GM12878 (cell line): Measurements from ENCODE around the gene RHBDD1. TPM values are rescaled to one million over a fixed set of nuclear protein-coding genes. Genes with fewer than 3 reads are reported as not detected.
A peak's percentile ranks its signal among the peaks of the same experiment; 100 is the strongest.

ENCODE experiments used
- ATAC-seq: fragments of 200-7000 bp; cut with Tn5 transposase; 3 replicates; pipeline ENCODE4 v1.9.1; 2020; ENCODE audit warnings: mild to moderate bottlenecking, moderate library complexity
- BruUV-seq: library from RNA; stranded (reverse); fragments of 400-500 nt; replicated peaks from 2 replicates; lab custom pipeline; 2021; lab: Mats Ljungman, UMichigan
- CTCF ChIA-PET: fragments of 300-600 bp; sonication (Branson Sonifier 250); formaldehyde crosslinking; extraction: SDS; loops from one replicate; lab custom pipeline; 2021; ENCODE audit warnings: inconsistent platforms; lab: Yijun Ruan, JAX
- POLR2A ChIA-PET: fragments of 350-600 bp; formaldehyde crosslinking; extraction: SDS; loops from one replicate; lab custom pipeline; 2021; ENCODE audit warnings: inconsistent platforms; lab: Charles Lee
- RAD21 ChIA-PET: fragments of 300-600 bp; sonication (Branson Sonifier 250); formaldehyde crosslinking; loops from one replicate; lab custom pipeline; 2023; ENCODE audit warnings: antibody characterized with exemption; ENCODE audit not compliant: unreplicated experiment; lab: Charles Lee
- SMC1A ChIA-PET: fragments of 300-600 bp; sonication (Branson Sonifier 250); formaldehyde crosslinking; loops from one replicate; lab custom pipeline; 2023; ENCODE audit not compliant: unreplicated experiment, uncharacterized antibody; lab: Charles Lee
- DNase-seq: peaks from one replicate; pipeline ENCODE4 v3.0.0-alpha.2; 2011; ENCODE audit warnings: low read depth, low spot score
- FAIRE-seq: peaks from 3 replicates; lab custom pipeline; 2011; peaks lifted over from hg19 to GRCh38; lab: Jason Lieb, UNC
- H2AFZ ChIP-seq: 2 replicates; pipeline ENCODE4 v1.6.0; 2011; ENCODE audit warnings: low read depth, low read length, control low read depth; ENCODE audit not compliant: control insufficient read depth
- H3K27ac ChIP-seq: 2 replicates; pipeline ENCODE4 v1.5.1; 2011; ENCODE audit warnings: control low read depth; ENCODE audit not compliant: control insufficient read depth, insufficient read depth
- H3K27me3 ChIP-seq, 2 experiments: replicated peaks in 1 of 2; 2 replicates each; pipeline versions ENCODE4 v1.6.0 to v1.6.1; 2011; ENCODE audit warnings: low read length in 1 of 2; ENCODE audit not compliant: control insufficient read depth in 2 of 2, insufficient read depth in 2 of 2
- H3K36me3 ChIP-seq, 2 experiments: 2 replicates each; pipeline ENCODE4 v1.5.1; 2011; ENCODE audit warnings: low read length in 1 of 2; ENCODE audit not compliant: control insufficient read depth in 2 of 2, insufficient read depth in 2 of 2
- H3K4me1 ChIP-seq: 2 replicates; pipeline ENCODE4 v1.6.1; 2011; ENCODE audit warnings: mild to moderate bottlenecking, low read length, moderate library complexity, mixed read lengths; ENCODE audit not compliant: control insufficient read depth, insufficient read depth
- H3K4me2 ChIP-seq: 2 replicates; pipeline ENCODE4 v1.6.0; 2011; ENCODE audit warnings: control low read depth; ENCODE audit not compliant: control insufficient read depth, insufficient read depth
- H3K4me3 ChIP-seq: fragments of 200-600 bp; sonication (generic); 2 replicates; pipeline ENCODE4 v1.5.1; 2016
- H3K79me2 ChIP-seq: 2 replicates; pipeline ENCODE4 v1.6.0; 2011; ENCODE audit warnings: low read length; ENCODE audit not compliant: control insufficient read depth, insufficient read depth
- H3K9ac ChIP-seq: 2 replicates; pipeline ENCODE4 v1.8.0; 2011; ENCODE audit warnings: low read length, control low read depth, mixed read lengths; ENCODE audit not compliant: control insufficient read depth, insufficient read depth
- H3K9me3 ChIP-seq: replicated peaks from 3 replicates; pipeline ENCODE4 v1.5.1; 2011; ENCODE audit warnings: mild to moderate bottlenecking, low read length; ENCODE audit not compliant: control insufficient read depth, insufficient read depth
- H4K20me1 ChIP-seq: 2 replicates; pipeline ENCODE4 v1.6.0; 2011; ENCODE audit not compliant: control insufficient read depth, insufficient read depth
- CTCF ChIP-seq, 3 experiments: IDR thresholded peaks in 2 of 3; conservative IDR thresholded peaks in 1 of 3; 2 replicates each; pipeline ENCODE4 v1.5.1; 2011; ENCODE audit warnings: low read depth in 3 of 3, low read length in 3 of 3, mild to moderate bottlenecking in 3 of 3, control low read depth in 2 of 3, moderate library complexity in 2 of 3, inconsistent platforms in 1 of 3, mixed read lengths in 1 of 3; ENCODE audit not compliant: control insufficient read depth in 2 of 3, insufficient read depth in 1 of 3; ENCODE audit errors: extremely low read depth in 1 of 3
- HDAC2 ChIP-seq: fragments of 200-600 bp; sonication (generic); IDR thresholded peaks from 2 replicates; pipeline ENCODE4 v1.6.1; 2017
- MEF2B ChIP-seq: fragments of 450-650 bp; IDR thresholded peaks from 2 replicates; pipeline ENCODE4 v1.6.1; 2018; ENCODE audit warnings: mild to moderate bottlenecking, moderate library complexity; ENCODE audit not compliant: partially characterized antibody, poor library complexity, severe bottlenecking
- RAD21 ChIP-seq: IDR thresholded peaks from 2 replicates; pipeline ENCODE4 v1.6.1; 2011; ENCODE audit warnings: mild to moderate bottlenecking, low read depth, low read length, moderate library complexity; ENCODE audit not compliant: insufficient read depth
- RBBP5 ChIP-seq: fragments of 200-600 bp; sonication (generic); conservative IDR thresholded peaks from 2 replicates; pipeline ENCODE4 v1.6.1; 2016
- SMC3 ChIP-seq: IDR thresholded peaks from 2 replicates; pipeline ENCODE4 v1.6.1; 2011; ENCODE audit warnings: low read length, improper control_type of control experiment, borderline replicate concordance
- ZBTB11 ChIP-seq: fragments of 450-650 bp; formaldehyde crosslinking; IDR thresholded peaks from 2 replicates; pipeline ENCODE4 v1.5.0; 2022; ENCODE audit warnings: mild to moderate bottlenecking, missing genetic modification characterization
- WGBS: methylation state at CpG from one replicate; pipeline ENCODE4 v1.1.6; 2016; ENCODE audit warnings: low lambda C conversion rate; ENCODE audit not compliant: insufficient replicate concordance, insufficient coverage; ENCODE audit errors: missing lambda C conversion rate; 5-methylcytosine and 5-hydroxymethylcytosine counted together
- in situ Hi-C: fragments of 300-500 bp; cut with MboI; formaldehyde crosslinking; loops from 9 replicates; pipeline ENCODE4 v1.14.3; 2018; ENCODE audit warnings: mixed read lengths
- intact Hi-C: fragments of 100-400 bp; cut with micrococcal nuclease; formaldehyde crosslinking; loops from one replicate; pipeline ENCODE4 v1.14.2; 2022; ENCODE audit not compliant: unreplicated experiment
- polyA plus RNA-seq, 11 experiments: library from polyadenylated mRNA; depleted of rRNA in 4 of 11; unstranded in 6 of 11; stranded (reverse) in 5 of 11; fragments of >200 nt; fragmentation: Nextera tagmentation in 4 of 11; fragmentation: Illumina TruSeq in 1 of 11; extraction: Ambion mirVana in 4 of 11; extraction: Trizol in 1 of 11; gene quantifications; 1 replicate in 1 of 11; 2 replicates in 10 of 11; pipeline versions ENCODE4 v1.2.1 to v1.2.3, GENCODE V29; 2011 to 2016; ENCODE audit warnings: inconsistent platforms in 2 of 11, missing spikeins in 2 of 11, low read depth in 1 of 11
- total RNA-seq, 4 experiments: library from RNA; depleted of rRNA in 3 of 4; stranded (reverse); fragments of >200 nt in 3 of 4; fragmentation: Illumina TruSeq in 1 of 4; extraction: Trizol in 1 of 4; gene quantifications; 2 replicates each; pipeline versions ENCODE4 v1.2.1 to v1.2.3, GENCODE V29; 2013 to 2021
- TF ChIP-seq, protein P1 (sequence below): fragments of 450-650 bp; IDR thresholded peaks from 2 replicates; pipeline ENCODE4 v1.6.1; 2017; ENCODE audit warnings: borderline replicate concordance
- TF ChIP-seq, protein P2 (sequence below): fragments of 150-350 bp; IDR thresholded peaks from 2 replicates; pipeline ENCODE4 v1.6.1; 2014; ENCODE audit warnings: mild to moderate bottlenecking, low read depth, low read length

Gene RHBDD1
- total and polyA plus RNA-seq, 10 of the 15 experiments (the other 5 are each of a cell fraction or from before 2014, with no cell fraction given): 7.1 to 36.4 (median 14.7) TPM

- H2AFZ ChIP-seq: no peak overlapping the region
- intact Hi-C loops (loop anchor here (1.0 to 10.0 kb wide), 5 partner anchors 183 to 1134 kb away; no protein-coding TSS in a partner anchor), in situ Hi-C loops (loop anchor here (10.0 kb wide), 1 partner anchor 578 kb away; no protein-coding TSS in a partner anchor)
- no peak overlapping the region for H3K4me2 ChIP-seq
- ATAC-seq: 0 out of 3 replicates have a peak, but pooled peaks have one; percentile 7
- WGBS: 1% methylated on average over 4 of the region's 4 CpGs
- no peak overlapping the region for H3K27ac ChIP-seq
- no peak overlapping the region for H3K9ac ChIP-seq
- TF ChIP-seq ZBTB11 (CRISPR knock-in tag) (no peak), MEF2B (no peak), CTCF (IDR thresholded peaks at IDR 0.05 in 2 of 3, conservative IDR thresholded peaks at IDR 0.05 in 1 of 3; ENCODE audit: control insufficient read depth in 2 of 3, extremely low read depth in 1 of 3, insufficient read depth in 1 of 3, low read depth in 3 of 3, low read length in 3 of 3) (peak; percentile 58 to 75 (median 59)), SMC3 (peak; percentile 73; the same call in 1 of the 2 replicates), RAD21 (peak; percentile 78), HDAC2 (no peak), RBBP5 (no peak)
- TF ChIP-seq, protein P1, sequence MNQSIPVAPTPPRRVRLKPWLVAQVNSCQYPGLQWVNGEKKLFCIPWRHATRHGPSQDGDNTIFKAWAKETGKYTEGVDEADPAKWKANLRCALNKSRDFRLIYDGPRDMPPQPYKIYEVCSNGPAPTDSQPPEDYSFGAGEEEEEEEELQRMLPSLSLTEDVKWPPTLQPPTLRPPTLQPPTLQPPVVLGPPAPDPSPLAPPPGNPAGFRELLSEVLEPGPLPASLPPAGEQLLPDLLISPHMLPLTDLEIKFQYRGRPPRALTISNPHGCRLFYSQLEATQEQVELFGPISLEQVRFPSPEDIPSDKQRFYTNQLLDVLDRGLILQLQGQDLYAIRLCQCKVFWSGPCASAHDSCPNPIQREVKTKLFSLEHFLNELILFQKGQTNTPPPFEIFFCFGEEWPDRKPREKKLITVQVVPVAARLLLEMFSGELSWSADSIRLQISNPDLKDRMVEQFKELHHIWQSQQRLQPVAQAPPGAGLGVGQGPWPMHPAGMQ: no peak
- TF ChIP-seq, protein P2, sequence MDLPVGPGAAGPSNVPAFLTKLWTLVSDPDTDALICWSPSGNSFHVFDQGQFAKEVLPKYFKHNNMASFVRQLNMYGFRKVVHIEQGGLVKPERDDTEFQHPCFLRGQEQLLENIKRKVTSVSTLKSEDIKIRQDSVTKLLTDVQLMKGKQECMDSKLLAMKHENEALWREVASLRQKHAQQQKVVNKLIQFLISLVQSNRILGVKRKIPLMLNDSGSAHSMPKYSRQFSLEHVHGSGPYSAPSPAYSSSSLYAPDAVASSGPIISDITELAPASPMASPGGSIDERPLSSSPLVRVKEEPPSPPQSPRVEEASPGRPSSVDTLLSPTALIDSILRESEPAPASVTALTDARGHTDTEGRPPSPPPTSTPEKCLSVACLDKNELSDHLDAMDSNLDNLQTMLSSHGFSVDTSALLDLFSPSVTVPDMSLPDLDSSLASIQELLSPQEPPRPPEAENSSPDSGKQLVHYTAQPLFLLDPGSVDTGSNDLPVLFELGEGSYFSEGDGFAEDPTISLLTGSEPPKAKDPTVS: no peak
- H3K9me3 ChIP-seq: no peaks in the 10 kb centered on the region
- ChIA-PET POLR2A (interaction anchor here (0.7 kb wide), 1 partner anchor 9 kb away, joined by 5 read pairs; no protein-coding TSS in a partner anchor), CTCF (interaction anchor here (0.7 to 6.3 kb wide), 65 partner anchors 8 to 1137 kb away, joined by 3 to 80 read pairs (median 4); partner anchors contain the start of gene RHBDD1), SMC1A (interaction anchor here (0.7 to 2.8 kb wide), 39 partner anchors 9 to 1137 kb away, joined by 3 to 27 read pairs (median 3); no protein-coding TSS in a partner anchor), RAD21 (interaction anchor here (0.5 to 2.6 kb wide), 22 partner anchors 8 to 1137 kb away, joined by 3 to 31 read pairs (median 3); no protein-coding TSS in a partner anchor)
- BruUV-seq: no TSS peak
- H3K4me3 ChIP-seq: no peak overlapping the region
- H3K79me2 ChIP-seq: no peaks in the 10 kb centered on the region
- FAIRE-seq: peak; percentile 92
- no peak for DNase-seq
- peaks cover 8% of the 10 kb centered on the region for H3K4me1 ChIP-seq
- H4K20me1 ChIP-seq: no peaks in the 10 kb centered on the region
- no peaks in the 10 kb centered on the region for H3K36me3 ChIP-seq
- H3K27me3 ChIP-seq: no peaks in the 10 kb centered on the region
Observed at GRCh38 chr2:226802573-226802972, 33.3 kb upstream of the RHBDD1 start.
